GM19397 (cell line): ENCODE data around the gene GNAL.

Experiments used
- ATAC-seq: cut with Tn5 transposase; IDR thresholded peaks from one replicate; pipeline ENCODE4 v1.9.1; 2021; ENCODE audit warnings: mild to moderate bottlenecking, moderate library complexity; ENCODE audit not compliant: unreplicated experiment

GNAL gene

GRCh38 chr18:11802586-11802985, 113.5 kb downstream of the GNAL start:
- ATAC-seq = no peak

GRCh38 chr18:11807233-11807632, 118.2 kb downstream of the GNAL start:
- no peak for ATAC-seq

DNA sequence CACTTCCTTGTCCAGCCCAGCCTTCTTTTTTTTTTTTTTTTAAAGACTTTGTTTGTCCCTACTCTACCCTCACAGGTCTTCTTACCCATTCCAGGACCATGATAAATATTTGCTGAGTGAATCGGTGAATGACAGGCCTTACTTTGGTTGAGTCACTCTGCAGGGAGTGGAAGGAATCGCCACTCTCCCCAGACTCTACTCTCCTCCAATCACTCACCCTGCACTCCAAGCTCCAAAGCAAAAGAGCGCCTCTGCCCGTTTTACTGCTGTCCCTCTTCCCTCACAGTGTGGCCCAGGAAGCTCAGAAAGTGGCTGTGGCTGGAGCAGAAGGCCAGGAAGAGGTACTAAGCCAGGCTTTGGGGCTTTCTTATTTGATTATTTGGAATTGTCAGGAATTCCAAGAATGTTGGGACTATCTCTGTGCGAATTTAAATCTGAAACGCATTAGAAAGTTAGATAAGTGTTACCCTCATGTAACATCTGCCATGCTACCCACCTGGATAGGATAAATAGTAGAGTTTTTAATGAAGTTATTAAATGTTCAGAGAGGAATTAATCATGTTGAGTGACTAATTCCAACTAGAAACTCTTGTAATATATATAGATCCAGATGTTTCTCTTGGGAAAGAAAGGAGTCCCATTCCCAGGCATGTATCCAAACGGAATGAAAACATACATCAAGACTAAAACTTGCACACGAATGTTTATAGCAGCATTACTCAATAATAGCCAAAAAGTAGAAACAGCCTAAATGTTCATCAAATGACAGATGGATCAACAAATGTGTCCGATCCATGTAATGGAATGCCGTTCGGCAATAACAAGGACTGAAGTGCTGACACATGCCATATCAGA, 119.2 kb downstream of the GNAL start:
- no peak for ATAC-seq

DNA sequence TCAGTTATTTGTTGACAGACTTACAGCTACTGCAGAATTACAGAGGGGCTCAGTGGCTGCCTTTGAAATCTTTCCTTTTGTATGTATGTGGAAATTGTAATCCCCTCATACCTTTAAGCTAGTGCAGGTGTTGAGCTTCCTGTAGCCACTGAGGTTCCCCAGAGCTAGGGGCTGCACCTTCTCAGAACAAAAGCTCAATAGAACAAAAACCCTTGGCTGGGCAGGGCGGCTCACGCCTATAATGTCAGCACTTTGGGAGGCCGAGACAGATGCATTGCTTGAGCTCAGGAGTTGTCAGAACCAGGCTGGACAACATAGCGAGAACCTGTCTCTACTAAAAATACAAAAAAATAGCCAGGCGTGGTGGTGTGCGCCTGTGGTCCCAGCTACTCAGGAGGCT, 120.8 kb downstream of the GNAL start:
- no peak for ATAC-seq

- no peak for ATAC-seq
Measured at GRCh38 chr18:11810379-11810778, 121.3 kb downstream of the GNAL start.

GRCh38 chr18:11811009-11811408, 121.9 kb downstream of the GNAL start:
- ATAC-seq = no peak

GRCh38 chr18:11817229-11817628, 128.2 kb downstream of the GNAL start:
- ATAC-seq = no peak

DNA sequence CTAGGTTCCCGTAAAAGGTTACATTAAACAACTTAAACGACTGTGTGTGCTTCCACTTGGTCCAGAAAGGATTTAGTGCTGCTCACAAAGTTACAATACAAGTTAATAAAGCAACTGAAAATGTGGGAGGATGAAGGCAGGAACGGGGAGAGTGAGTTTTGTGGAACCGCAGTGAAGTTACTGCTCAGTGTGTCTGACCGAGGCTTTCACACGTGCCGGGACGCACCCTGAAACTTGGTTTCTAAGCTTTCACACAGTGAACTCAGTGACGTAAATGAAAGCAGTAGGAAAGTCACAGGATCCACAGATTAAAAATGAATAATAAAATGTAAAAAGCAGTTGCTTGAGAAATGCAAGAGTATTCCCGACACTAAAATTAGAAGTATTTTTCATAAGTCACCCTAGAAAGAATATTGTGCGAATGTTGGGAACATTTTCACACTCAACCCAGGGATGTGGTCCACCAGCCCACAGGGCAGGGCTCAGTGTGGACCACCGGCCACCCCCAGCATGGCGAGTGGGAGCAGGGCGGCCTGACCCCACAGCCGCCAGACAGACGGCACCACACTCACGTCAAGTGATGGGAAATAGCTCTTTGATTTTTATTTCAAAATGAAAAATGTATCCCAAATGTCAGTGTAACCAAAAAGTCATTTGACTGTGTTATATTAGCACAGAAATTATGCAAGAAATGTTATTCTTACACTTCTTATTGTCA, 129.6 kb downstream of the GNAL start:
- no peak for ATAC-seq

GRCh38 chr18:11819938-11820337, 130.9 kb downstream of the GNAL start:
- no peak for ATAC-seq

DNA sequence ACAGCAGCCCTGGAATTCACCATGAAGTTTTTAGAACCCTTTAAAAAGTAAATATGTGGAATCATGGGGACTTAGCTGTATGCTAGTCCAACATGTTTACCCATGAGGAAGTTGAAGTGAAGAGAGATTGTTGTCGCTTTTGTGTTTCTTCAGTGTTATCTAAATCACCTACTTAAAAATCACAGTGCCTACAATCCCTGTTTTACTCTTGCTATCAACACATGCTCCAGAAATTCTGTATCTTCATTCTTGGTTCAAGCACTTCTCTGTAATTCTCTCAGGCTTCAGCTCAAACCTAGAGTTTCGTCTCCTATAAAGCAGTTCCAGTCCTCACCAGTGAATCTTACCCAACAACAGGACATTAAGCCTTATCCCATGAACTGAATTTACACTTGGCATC, 131.6 kb downstream of the GNAL start:
- ATAC-seq = no peak

DNA sequence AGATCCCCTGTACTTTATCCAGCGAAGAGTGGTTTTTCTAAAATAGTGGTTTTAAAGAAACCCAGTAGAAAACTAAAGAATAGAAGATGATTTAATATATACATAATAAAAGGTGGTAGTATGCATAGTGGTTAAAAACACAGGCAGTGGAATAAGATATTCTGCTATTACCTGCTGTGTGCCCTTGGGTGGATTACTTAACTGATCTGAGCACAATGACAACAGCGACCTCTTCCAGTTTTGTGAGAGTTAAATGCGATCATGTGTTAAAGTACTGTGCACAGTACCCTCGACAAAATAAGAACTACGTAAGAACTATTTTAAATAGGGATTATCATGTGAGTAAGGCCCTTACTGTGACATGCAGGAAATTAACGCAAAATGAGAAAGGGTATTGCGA, 132.1 kb downstream of the GNAL start:
- ATAC-seq = no peak

DNA sequence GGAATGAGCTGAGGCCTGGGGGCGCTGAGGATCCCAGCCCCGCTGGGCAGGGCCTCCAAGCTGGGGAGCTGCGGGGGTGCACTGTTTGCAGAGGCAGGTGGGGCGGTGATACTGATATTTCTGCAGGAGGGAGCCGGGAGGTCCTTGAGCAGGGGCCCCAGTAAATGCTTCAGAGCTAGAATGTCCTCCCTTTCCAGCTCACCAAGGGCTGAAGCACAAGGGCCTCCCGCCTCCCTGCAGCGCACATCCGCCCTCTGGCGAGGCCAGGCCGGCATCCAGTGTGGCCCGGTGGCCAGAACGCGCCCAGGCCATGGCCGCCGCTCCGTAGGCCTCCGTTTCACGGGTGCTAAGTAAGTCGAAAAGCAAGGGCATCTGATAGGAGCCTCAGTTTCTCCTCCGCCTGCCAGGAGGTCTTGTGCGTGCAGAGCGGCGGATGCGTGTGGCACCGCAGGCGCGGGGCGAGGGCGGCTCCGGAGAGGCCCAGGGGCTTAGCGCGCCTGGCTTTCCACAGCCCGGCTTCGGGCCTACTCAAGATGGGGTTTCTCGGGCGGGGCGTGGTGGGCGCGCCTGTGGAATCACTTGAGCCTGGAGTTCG, 132.7 kb downstream of the GNAL start:
- ATAC-seq = no peak

GRCh38 chr18:11823545-11823944, 134.5 kb downstream of the GNAL start:
- ATAC-seq = no peak

GRCh38 chr18:11826836-11827235, 137.8 kb downstream of the GNAL start:
- ATAC-seq = no peak

DNA sequence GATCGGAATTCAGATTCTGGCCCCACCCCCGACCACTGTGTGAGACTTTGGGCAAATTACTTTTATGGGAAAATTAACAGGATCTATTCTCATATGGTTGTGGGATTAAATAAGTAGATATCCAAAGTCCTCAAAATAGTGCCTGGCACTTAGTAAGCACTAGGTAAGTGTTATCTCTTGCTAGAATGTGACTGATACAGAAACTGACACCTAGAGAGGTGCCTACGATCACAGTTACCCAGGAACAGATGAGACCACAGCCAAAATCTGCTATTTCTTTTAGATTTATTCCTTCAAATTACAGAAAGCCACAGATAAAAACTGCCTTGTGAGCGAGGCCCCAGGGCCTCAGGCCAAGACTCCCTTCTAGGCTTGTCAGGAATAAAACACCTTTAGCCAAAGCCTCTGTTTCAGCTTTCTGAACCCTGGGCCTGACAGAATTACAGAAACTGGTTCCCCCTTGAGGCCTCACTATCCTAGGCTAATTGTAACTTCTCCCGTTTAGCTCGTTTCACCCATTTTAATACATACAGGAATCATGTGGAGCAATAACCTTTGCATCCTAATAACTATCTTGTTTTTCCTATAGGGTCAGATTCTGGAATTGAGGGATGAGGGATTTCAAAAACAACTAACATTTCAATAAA, 139.8 kb downstream of the GNAL start:
- no peak for ATAC-seq

GRCh38 chr18:11830585-11830984, 141.5 kb downstream of the GNAL start:
- ATAC-seq = no peak

DNA sequence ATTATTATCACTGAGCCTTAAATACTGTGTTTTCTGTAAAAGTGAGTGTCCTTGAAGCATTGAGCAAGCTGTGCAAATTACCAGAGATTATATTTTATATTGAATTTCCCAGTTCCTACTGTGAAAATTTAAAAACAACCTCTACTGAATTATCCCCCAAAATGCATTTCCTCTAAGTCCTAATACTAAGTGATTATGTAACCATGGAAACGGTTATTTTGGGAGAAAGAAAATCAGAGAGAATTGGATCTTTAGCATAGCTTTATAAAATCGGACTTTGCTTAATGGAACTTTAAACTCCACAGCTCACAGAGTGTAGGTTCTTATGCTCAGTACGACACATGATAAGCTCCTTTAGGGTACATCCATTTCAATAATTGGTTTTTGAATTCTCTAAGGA, 142.9 kb downstream of the GNAL start:
- no peak for ATAC-seq

- ATAC-seq = no peak
Measured at GRCh38 chr18:11834772-11835171, 145.7 kb downstream of the GNAL start.

DNA sequence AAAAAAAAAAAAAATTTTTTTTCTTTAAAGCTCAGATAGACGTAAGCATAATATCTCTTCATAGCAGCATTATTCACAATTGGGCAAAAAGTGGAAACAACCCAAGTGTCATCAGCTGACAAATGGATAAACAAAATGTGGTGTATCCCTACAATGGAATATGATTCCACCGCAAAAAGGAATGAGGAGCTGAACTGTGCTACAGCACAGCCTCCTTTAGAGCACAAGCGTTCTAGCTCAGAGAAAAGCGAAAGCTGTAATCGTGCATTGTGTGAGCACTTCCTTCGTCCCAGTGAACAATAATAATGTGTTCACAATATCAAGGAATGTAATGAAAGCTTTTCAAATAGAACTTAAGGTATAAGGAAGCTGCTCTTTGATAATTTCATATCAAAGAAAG, 150.5 kb downstream of the GNAL start:
- ATAC-seq = no peak

GRCh38 chr18:11840493-11840892, 151.4 kb downstream of the GNAL start:
- no peak for ATAC-seq

GRCh38 chr18:11842562-11842961, 153.5 kb downstream of the GNAL start:
- no peak for ATAC-seq
